Dendritic cell treated with granulocyte-macrophage colony-stimulating factor and Interleukin-4, amounts not matched to agents 40 ng/mL and 50 ng/mL, for 4 days (primary cell): ENCODE data around the gene PLXND1.
"Not testable (repeated sequence)": the region's sequence is repeated elsewhere in the genome, so short reads cannot be mapped to it uniquely, and the experiment has no call there.

Experiments
- H3K27ac Mint-ChIP-seq: one replicate; pipeline ENCODE4 v1.8.0; 2022; ENCODE audit warnings: mild to moderate bottlenecking, mixed read lengths
- H3K27me3 Mint-ChIP-seq: one replicate; pipeline ENCODE4 v1.8.0; 2022; ENCODE audit warnings: mild to moderate bottlenecking, mixed read lengths
- H3K36me3 Mint-ChIP-seq: one replicate; pipeline ENCODE4 v1.8.0; 2022; ENCODE audit warnings: low read depth, mixed read lengths
- H3K4me1 Mint-ChIP-seq: one replicate; pipeline ENCODE4 v1.8.0; 2022; ENCODE audit warnings: low read depth, mixed read lengths
- H3K4me3 Mint-ChIP-seq: one replicate; pipeline ENCODE4 v1.8.0; 2022; ENCODE audit warnings: mild to moderate bottlenecking, moderate library complexity, mixed read lengths
- H3K9me3 Mint-ChIP-seq: one replicate; pipeline ENCODE4 v1.8.0; 2022; ENCODE audit warnings: mixed read lengths
- intact Hi-C: fragments of 100-400 bp; cut with micrococcal nuclease; formaldehyde crosslinking; loops from one replicate; pipeline ENCODE4 v1.15.0; 2022

The PLXND1 gene

GRCh38 chr3:129614927-129615363 lies 8.5 kb upstream of the PLXND1 start:
- no peaks in the 10 kb centered on the region for H3K9me3 Mint-ChIP-seq
- H3K4me3 Mint-ChIP-seq: no peak overlapping the region
- peak overlapping the region; percentile 90 for H3K27ac Mint-ChIP-seq
- H3K4me1 Mint-ChIP-seq: peaks cover 85% of the 10 kb centered on the region
- intact Hi-C loops: loop anchor here (5.0 kb wide), 1 partner anchor 38 kb away; no protein-coding TSS in a partner anchor
- peaks cover 5% of the 10 kb centered on the region for H3K27me3 Mint-ChIP-seq
- no peaks in the 10 kb centered on the region for H3K36me3 Mint-ChIP-seq

GRCh38 chr3:129614435-129614834 lies 8.0 kb upstream of the PLXND1 start:
- peaks cover 6% of the 10 kb centered on the region for H3K27me3 Mint-ChIP-seq
- intact Hi-C loops: no loop called here
- no peak overlapping the region for H3K4me3 Mint-ChIP-seq
- H3K9me3 Mint-ChIP-seq: no peaks in the 10 kb centered on the region
- H3K4me1 Mint-ChIP-seq: peaks cover 80% of the 10 kb centered on the region
- H3K36me3 Mint-ChIP-seq: no peaks in the 10 kb centered on the region
- H3K27ac Mint-ChIP-seq: peak overlapping the region; percentile 90

DNA sequence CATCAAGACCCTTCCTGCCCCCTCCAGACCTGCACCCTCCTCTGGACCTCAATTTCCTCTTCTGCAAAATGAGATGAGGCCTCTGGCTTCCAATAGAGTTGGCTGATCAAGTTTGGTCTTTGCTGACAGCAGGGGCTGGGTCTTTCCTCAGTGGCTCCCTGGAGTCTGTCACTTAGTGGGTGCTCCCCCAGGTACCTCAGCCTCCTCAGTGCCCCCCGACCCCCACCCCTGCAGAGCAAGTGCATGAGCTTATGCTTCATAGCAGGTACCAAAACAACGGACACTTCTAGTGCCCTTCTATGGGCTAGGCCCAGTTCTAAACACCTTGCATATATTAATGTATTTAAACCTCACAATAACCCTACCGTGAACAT lies 6.9 kb upstream of the PLXND1 start:
- Mint-ChIP-seq H3K4me1 (peaks cover 76% of the 10 kb centered on the region), H3K27me3 (peaks cover 11% of the 10 kb centered on the region), H3K9me3 (no peaks in the 10 kb centered on the region), H3K36me3 (no peaks in the 10 kb centered on the region), H3K4me3 (no peak overlapping the region), H3K27ac (peak overlapping the region; percentile 66)
- intact Hi-C loops: no loop called here

DNA sequence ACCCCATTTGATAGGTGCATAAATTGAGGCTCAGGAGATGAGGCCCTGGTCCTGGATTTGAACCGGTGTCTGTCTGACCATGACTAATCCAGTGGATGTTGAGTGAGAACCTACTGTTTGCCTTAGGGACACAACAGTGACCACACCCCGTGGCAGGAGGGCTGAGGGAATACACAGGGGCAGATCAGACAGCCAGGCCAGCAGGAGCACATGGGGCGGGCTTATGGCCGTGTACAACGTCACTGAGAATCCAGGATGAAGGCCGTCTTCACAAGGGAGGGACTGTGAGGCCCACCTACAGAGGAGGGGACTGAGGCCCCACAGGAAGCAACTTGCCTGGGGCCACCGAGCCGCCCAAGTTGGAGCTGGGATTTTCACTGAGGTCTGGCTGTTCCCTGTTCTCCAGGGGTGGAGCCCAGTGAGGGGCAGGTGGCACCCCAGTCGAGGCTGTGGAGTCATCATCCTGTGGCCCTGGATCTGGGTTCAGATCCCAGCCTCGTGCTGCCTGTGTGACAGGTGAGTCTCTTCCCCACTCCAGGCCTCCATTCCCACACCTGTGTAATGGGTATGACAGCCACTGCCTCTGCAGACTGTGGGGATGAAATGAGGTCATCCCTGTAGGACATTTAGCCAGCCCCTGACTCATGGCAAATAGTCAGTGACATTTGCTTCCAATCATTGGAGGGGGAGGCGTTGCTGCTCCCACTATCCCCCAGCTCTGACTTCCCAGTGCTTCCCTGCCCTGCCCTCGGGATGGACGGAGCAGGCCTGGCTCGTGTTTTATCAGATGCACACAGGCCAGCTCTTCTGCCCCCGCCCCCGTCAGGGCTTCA lies 6.3 kb upstream of the PLXND1 start:
- Mint-ChIP-seq H3K27me3 (peaks cover 13% of the 10 kb centered on the region), H3K36me3 (no peaks in the 10 kb centered on the region), H3K4me1 (peaks cover 76% of the 10 kb centered on the region), H3K9me3 (no peaks in the 10 kb centered on the region), H3K27ac (peak overlapping the region; percentile 66), H3K4me3 (no peak overlapping the region)
- intact Hi-C loops: no loop called here

GRCh38 chr3:129611812-129612533 lies 5.5 kb upstream of the PLXND1 start:
- Mint-ChIP-seq H3K9me3 (no peaks in the 10 kb centered on the region), H3K27ac (peak overlapping the region; percentile 82), H3K27me3 (peaks cover 13% of the 10 kb centered on the region), H3K36me3 (peaks cover 5% of the 10 kb centered on the region), H3K4me3 (no peak overlapping the region), H3K4me1 (peaks cover 76% of the 10 kb centered on the region)
- intact Hi-C loops: no loop called here

DNA sequence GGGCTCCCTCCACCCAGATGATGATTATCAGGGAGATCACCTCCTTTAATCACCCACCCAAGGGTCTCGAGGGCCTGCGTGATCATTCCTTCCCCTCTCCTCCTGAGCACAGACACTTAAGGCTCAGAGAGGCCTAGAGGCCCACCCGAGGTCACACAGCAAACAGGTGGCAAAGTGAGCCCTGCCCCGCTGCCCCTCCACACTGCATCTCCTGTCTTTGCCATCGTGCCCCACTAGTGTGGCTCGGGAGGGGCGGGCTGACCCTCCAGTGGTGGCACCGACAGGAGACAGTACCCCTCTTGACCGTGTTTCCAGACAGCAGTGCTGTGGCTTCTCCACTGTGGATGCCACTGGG lies 4.9 kb upstream of the PLXND1 start:
- Mint-ChIP-seq H3K9me3 (no peaks in the 10 kb centered on the region), H3K4me1 (peaks cover 74% of the 10 kb centered on the region), H3K27me3 (peaks cover 13% of the 10 kb centered on the region), H3K4me3 (no peak overlapping the region), H3K27ac (peak overlapping the region; percentile 82), H3K36me3 (peaks cover 9% of the 10 kb centered on the region)
- intact Hi-C loops: no loop called here

DNA sequence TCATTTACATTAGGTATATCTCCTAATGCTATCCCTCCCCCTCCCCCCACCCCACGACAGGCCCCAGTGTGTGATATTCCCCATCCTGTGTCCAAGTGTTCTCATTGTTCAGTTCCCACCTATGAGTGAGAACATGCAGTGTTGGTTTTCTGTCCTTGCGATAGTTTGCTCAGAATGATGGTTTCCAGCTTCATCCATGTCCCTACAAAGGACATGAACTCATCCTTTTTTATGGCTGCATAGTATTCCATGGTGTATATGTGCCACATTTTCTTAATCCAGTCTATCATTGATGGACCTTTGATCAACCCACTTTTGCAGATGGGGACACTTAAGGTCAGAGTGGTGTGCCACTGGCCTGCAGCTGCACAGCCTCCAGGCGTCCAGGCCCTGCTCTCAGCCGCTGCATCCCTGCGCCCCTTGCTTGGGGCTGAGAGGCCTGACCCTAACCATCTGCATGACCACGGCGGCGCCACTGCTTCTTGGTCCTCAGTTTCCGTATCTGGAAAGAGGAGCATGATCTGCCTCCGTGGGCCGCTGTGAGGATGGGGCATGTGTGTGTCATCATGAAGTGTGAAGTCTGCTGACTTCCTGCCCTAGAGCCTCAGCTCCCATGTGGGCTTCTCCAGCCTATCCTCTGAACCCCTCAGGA lies 4.4 kb upstream of the PLXND1 start:
- H3K4me3 Mint-ChIP-seq, H3K9me3 Mint-ChIP-seq, intact Hi-C loops: not testable (repeated sequence)
- Mint-ChIP-seq H3K36me3 (peaks cover 10% of the 10 kb centered on the region), H3K27ac (peak overlapping the region; percentile 82), H3K4me1 (peaks cover 69% of the 10 kb centered on the region), H3K27me3 (peaks cover 13% of the 10 kb centered on the region)

DNA sequence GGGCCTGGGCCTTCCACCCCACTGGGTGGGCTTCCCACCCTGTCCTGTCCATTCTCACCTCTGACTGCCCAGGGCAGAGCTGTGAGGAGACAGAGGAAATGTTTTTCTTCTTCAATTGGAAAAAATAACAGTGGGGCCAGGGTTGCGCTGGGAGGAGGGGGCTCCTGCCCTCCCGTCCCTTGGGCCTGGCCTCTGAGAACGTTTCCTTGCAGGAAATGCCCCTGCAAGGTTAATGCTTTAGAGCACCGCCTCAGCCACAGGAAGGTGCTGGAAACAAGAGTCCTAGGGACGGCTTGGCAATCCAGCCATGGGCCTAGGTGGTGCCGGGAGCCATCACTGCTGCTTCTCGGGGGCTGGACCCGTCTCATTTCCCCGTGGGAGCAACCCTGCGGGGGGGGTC lies 3.8 kb upstream of the PLXND1 start:
- H3K27me3 Mint-ChIP-seq: peaks cover 13% of the 10 kb centered on the region
- no peaks in the 10 kb centered on the region for H3K9me3 Mint-ChIP-seq
- no peak overlapping the region for H3K27ac Mint-ChIP-seq
- intact Hi-C loops: no loop called here
- no peak overlapping the region for H3K4me3 Mint-ChIP-seq
- H3K36me3 Mint-ChIP-seq: peaks cover 17% of the 10 kb centered on the region
- peaks cover 62% of the 10 kb centered on the region for H3K4me1 Mint-ChIP-seq

DNA sequence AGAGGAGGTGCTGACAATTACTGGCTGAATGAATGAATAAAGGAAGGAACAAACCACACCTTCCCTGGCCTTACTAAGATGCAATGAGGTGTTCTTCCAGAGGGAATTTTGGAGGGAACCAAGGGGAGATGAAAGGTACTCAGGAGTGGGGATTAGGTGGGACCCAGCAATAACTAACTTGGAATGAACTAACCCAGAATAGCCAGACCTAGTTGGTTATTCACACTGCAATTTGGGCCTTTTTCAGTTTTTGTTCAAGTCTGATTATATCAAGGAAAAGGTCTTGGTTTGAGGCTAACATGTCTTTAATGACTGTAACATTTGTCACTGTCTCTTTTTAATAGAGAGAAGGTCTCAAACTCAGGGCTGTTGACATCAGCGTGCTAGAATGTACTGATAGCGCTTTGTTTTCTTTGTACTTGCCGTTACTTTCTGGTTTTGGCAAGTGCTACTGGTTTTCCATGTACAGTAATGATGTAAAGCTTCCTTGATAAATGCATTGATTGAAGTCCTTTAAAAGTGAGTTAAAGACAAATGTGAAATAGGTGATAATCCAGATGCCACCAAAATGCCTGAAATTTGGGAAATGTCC lies 3.2 kb upstream of the PLXND1 start:
- Mint-ChIP-seq H3K27me3 (peaks cover 13% of the 10 kb centered on the region), H3K27ac (no peak overlapping the region), H3K4me3 (no peak overlapping the region), H3K4me1 (peaks cover 58% of the 10 kb centered on the region), H3K9me3 (no peaks in the 10 kb centered on the region), H3K36me3 (peaks cover 20% of the 10 kb centered on the region)
- intact Hi-C loops: no loop called here

DNA sequence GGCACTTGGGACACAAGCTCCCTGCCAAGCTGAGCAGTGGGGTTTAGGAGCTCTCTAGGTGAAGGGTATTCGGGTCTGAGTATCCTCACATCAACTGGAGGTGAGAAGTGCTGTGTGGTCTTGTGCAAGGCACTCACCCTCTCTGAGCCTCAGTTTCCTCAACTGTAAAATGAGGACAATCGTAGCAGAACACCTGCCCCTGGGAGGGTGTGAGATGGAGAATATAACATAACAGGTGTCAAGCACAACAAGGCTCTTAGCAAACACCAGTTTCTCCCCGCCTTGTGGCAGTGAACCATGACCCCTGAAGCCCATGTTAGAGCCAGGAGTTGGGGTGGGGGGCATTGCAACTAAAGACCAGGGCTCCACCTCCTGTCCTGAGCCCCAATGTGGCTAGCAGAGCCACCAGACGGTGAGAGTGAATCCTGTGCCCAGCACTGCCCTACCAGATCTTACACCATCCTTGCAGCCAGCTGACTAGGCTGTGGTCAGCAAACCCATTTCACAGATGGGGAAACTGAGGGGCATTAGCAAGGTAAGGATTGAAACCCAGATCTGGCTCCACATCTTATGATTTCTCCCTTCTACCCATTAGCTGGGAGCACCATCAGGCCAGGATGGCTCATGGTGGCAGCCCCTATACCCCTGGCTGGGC lies 2.6 kb upstream of the PLXND1 start:
- intact Hi-C loops: no loop called here
- H3K4me1 Mint-ChIP-seq: peaks cover 58% of the 10 kb centered on the region
- peaks cover 27% of the 10 kb centered on the region for H3K36me3 Mint-ChIP-seq
- no peak overlapping the region for H3K4me3 Mint-ChIP-seq
- peaks cover 13% of the 10 kb centered on the region for H3K27me3 Mint-ChIP-seq
- no peaks in the 10 kb centered on the region for H3K9me3 Mint-ChIP-seq
- H3K27ac Mint-ChIP-seq: peak overlapping the region; percentile 99

GRCh38 chr3:129608087-129608935 lies 1.8 kb upstream of the PLXND1 start:
- H3K4me1 Mint-ChIP-seq: peaks cover 62% of the 10 kb centered on the region
- H3K4me3 Mint-ChIP-seq: peak overlapping the region; percentile 35
- peaks cover 13% of the 10 kb centered on the region for H3K27me3 Mint-ChIP-seq
- no peaks in the 10 kb centered on the region for H3K9me3 Mint-ChIP-seq
- peak overlapping the region; percentile 99 for H3K27ac Mint-ChIP-seq
- intact Hi-C loops: no loop called here
- H3K36me3 Mint-ChIP-seq: peaks cover 31% of the 10 kb centered on the region

- Mint-ChIP-seq H3K27ac (peak overlapping the region; percentile 99), H3K4me1 (peaks cover 62% of the 10 kb centered on the region), H3K9me3 (no peaks in the 10 kb centered on the region), H3K4me3 (peak overlapping the region; percentile 89), H3K27me3 (peaks cover 13% of the 10 kb centered on the region), H3K36me3 (peaks cover 32% of the 10 kb centered on the region)
- intact Hi-C loops: no loop called here
Measured at GRCh38 chr3:129607391-129608068, 1.1 kb upstream of the PLXND1 start.
